ENCODE data around the gene STK32C.

The STK32C gene

DNA sequence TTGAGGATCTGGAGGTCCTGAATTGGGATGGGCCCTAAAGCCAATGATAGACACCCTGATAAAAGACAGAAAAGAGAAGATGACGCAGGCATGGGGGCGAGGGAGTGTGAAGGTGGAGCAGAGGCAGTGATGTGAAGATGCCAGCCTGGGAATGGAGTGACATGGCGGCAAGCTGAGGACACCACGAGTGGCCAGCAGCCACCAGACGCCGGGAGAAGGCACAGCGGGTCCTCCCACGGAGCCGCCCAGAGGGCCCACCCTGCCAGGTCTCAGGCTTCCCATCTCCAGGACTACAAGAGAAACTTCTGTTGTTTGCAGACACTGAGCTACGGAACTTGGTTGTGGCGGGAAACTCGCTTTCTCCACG, 76.1 kb downstream of the STK32C start:
- TF ChIP-seq, protein P1, sequence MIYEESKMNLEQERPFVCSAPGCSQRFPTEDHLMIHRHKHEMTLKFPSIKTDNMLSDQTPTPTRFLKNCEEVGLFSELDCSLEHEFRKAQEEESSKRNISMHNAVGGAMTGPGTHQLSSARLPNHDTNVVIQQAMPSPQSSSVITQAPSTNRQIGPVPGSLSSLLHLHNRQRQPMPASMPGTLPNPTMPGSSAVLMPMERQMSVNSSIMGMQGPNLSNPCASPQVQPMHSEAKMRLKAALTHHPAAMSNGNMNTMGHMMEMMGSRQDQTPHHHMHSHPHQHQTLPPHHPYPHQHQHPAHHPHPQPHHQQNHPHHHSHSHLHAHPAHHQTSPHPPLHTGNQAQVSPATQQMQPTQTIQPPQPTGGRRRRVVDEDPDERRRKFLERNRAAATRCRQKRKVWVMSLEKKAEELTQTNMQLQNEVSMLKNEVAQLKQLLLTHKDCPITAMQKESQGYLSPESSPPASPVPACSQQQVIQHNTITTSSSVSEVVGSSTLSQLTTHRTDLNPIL (CRISPR knock-in tag; IDR thresholded peaks at IDR 0.05; ENCODE audit: low read depth) = no peak
- TF ChIP-seq ISL1 (CRISPR knock-in tag; IDR thresholded peaks at IDR 0.05) (no peak), ZFP30 (CRISPR knock-in tag; IDR thresholded peaks at IDR 0.05) (no peak), ZFP3 (CRISPR knock-in tag; IDR thresholded peaks at IDR 0.05) (no peak), RARB (CRISPR knock-in tag; IDR thresholded peaks at IDR 0.05) (no peak), OSR1 (CRISPR knock-in tag; IDR thresholded peaks at IDR 0.05) (no peak), BACH2 (CRISPR knock-in tag; IDR thresholded peaks at IDR 0.05; ENCODE audit: borderline replicate concordance) (no peak), ZNF565 (CRISPR knock-in tag; conservative IDR thresholded peaks at IDR 0.05; ENCODE audit: low read depth) (no peak), CSDC2 (CRISPR knock-in tag; IDR thresholded peaks at IDR 0.05) (no peak), ARNTL (CRISPR knock-in tag; IDR thresholded peaks at IDR 0.05; ENCODE audit: borderline replicate concordance, low read depth) (no peak), TOX (CRISPR knock-in tag; IDR thresholded peaks at IDR 0.05; ENCODE audit: borderline replicate concordance) (no peak), ZNF8 (CRISPR knock-in tag; IDR thresholded peaks at IDR 0.05) (no peak), ZNF70 (CRISPR knock-in tag; IDR thresholded peaks at IDR 0.05) (no peak), GLIS3 (CRISPR knock-in tag; IDR thresholded peaks at IDR 0.05) (no peak), ZC3H10 (CRISPR knock-in tag; IDR thresholded peaks at IDR 0.05) (no peak)
- TF ChIP-seq, protein P2, sequence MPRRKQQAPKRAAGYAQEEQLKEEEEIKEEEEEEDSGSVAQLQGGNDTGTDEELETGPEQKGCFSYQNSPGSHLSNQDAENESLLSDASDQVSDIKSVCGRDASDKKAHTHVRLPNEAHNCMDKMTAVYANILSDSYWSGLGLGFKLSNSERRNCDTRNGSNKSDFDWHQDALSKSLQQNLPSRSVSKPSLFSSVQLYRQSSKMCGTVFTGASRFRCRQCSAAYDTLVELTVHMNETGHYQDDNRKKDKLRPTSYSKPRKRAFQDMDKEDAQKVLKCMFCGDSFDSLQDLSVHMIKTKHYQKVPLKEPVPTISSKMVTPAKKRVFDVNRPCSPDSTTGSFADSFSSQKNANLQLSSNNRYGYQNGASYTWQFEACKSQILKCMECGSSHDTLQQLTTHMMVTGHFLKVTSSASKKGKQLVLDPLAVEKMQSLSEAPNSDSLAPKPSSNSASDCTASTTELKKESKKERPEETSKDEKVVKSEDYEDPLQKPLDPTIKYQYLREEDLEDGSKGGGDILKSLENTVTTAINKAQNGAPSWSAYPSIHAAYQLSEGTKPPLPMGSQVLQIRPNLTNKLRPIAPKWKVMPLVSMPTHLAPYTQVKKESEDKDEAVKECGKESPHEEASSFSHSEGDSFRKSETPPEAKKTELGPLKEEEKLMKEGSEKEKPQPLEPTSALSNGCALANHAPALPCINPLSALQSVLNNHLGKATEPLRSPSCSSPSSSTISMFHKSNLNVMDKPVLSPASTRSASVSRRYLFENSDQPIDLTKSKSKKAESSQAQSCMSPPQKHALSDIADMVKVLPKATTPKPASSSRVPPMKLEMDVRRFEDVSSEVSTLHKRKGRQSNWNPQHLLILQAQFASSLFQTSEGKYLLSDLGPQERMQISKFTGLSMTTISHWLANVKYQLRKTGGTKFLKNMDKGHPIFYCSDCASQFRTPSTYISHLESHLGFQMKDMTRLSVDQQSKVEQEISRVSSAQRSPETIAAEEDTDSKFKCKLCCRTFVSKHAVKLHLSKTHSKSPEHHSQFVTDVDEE (CRISPR knock-in tag; IDR thresholded peaks at IDR 0.05) = no peak
- TF ChIP-seq, protein P3, sequence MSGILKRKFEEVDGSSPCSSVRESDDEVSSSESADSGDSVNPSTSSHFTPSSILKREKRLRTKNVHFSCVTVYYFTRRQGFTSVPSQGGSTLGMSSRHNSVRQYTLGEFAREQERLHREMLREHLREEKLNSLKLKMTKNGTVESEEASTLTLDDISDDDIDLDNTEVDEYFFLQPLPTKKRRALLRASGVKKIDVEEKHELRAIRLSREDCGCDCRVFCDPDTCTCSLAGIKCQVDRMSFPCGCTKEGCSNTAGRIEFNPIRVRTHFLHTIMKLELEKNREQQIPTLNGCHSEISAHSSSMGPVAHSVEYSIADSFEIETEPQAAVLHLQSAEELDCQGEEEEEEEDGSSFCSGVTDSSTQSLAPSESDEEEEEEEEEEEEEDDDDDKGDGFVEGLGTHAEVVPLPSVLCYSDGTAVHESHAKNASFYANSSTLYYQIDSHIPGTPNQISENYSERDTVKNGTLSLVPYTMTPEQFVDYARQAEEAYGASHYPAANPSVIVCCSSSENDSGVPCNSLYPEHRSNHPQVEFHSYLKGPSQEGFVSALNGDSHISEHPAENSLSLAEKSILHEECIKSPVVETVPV (CRISPR knock-in tag; IDR thresholded peaks at IDR 0.05) = no peak
- no peak for ATAC-seq

DNA sequence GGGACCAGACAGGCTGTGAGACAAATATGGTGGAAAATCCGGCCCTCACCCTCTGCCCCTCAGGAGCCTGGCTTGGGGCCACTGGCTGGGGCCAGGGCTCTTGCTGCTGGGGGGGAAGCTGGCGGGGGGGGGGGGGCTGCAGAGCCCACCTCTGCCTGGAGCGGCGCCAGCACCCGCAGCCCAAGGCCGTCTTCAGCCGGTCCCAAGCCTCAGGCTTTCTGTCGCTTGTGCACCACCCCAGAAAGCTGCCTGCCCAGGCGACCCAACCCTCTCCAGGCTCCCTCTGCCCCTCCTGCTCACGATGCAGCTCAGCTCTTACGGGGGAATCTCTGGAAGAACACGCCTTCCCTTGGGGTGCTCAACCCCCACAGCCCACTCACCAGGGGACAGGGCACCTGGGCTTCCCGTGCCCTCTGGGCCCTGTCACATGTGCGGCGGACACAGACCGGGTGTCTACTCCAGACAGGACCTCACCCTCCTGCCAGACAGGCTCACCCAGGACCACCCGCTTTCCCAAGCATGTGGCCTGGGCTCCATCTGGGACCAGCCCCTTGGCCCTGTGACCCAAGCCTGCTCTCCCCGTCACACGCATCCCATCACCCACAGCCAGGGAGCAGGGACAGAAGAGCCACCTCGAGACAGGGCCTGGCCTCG, 77.1 kb downstream of the STK32C start:
- TF ChIP-seq ZC3H10 (CRISPR knock-in tag; IDR thresholded peaks at IDR 0.05) (no peak), TOX (CRISPR knock-in tag; IDR thresholded peaks at IDR 0.05; ENCODE audit: borderline replicate concordance) (no peak), ARNTL (CRISPR knock-in tag; IDR thresholded peaks at IDR 0.05; ENCODE audit: borderline replicate concordance, low read depth) (no peak), ZNF8 (CRISPR knock-in tag; IDR thresholded peaks at IDR 0.05) (no peak), SNAI2 (CRISPR knock-in tag; IDR thresholded peaks at IDR 0.05) (no peak), ESRRG (CRISPR knock-in tag; IDR thresholded peaks at IDR 0.05) (no peak), ZNF70 (CRISPR knock-in tag; IDR thresholded peaks at IDR 0.05) (no peak), BACH2 (CRISPR knock-in tag; IDR thresholded peaks at IDR 0.05; ENCODE audit: borderline replicate concordance) (no peak), PPARA (CRISPR knock-in tag; IDR thresholded peaks at IDR 0.05; ENCODE audit: borderline replicate concordance) (no peak)
- TF ChIP-seq, protein P1 (CRISPR knock-in tag; IDR thresholded peaks at IDR 0.05; ENCODE audit: low read depth) = no peak
- TF ChIP-seq, protein P3 (CRISPR knock-in tag; IDR thresholded peaks at IDR 0.05) = no peak
- no peak for ATAC-seq

DNA sequence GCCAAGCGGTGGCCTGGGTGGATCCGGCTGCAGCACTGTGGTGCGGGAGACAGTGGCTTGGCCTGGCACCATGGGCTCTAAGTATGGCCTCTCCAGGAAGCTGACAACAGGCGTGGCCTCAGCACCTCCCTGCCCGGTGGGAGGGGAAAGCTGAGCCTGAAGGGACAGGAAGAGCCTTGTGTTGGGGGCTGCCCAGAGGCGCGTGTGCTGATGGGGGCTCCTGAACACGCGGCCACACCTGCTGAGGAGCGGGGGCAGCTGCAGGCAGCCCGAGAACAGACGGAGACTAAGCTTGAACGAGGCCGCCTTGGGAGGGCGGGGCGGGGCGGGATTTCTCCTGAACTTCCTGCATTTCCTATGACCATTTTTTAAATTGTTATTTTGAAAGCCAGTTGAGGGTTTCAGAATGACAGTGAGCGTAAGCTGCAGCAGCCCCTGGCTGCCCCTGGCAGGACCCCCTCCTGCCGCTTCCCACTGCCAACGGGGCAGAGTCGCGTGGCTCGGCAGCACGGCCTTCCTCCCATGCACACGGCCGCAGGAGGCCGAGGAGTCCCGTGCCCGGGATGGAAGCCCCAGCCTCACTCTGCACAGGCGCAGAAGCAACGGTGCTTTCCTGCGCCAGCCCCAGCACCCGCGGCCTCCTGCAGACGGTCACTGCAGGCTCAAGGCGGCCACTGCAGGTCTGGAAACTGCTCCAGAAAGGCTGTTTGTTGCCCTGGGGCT, 77.8 kb downstream of the STK32C start:
- no peak for TF ChIP-seq TOX (CRISPR knock-in tag; IDR thresholded peaks at IDR 0.05; ENCODE audit: borderline replicate concordance)
- no peak for TF ChIP-seq ESRRG (CRISPR knock-in tag; IDR thresholded peaks at IDR 0.05)
- ATAC-seq = no peak

Measured in SK-N-SH treated with all-trans-retinoic acid at 6 μM for 48 hours (cell line).